Lower leg skin (tissue), 3 donors: ENCODE measurements around the gene CACNA1G.

ENCODE experiments used
- POLR2A ChIP-seq, 2 donors: fragments of 450-650 bp; IDR thresholded peaks; one replicate each; pipeline ENCODE4 v1.6.1; 2016 to 2017; ENCODE audit warnings: antibody characterized with exemption in 2 of 2, mild to moderate bottlenecking in 1 of 2, moderate library complexity in 1 of 2
- TF ChIP-seq, protein P1 (sequence below), 3 donors: fragments of 450-650 bp; IDR thresholded peaks; one replicate each; pipeline ENCODE4 v1.5.1; 2016; ENCODE audit warnings: antibody characterized with exemption in 3 of 3, mild to moderate bottlenecking in 3 of 3, moderate library complexity in 2 of 3

DNA sequence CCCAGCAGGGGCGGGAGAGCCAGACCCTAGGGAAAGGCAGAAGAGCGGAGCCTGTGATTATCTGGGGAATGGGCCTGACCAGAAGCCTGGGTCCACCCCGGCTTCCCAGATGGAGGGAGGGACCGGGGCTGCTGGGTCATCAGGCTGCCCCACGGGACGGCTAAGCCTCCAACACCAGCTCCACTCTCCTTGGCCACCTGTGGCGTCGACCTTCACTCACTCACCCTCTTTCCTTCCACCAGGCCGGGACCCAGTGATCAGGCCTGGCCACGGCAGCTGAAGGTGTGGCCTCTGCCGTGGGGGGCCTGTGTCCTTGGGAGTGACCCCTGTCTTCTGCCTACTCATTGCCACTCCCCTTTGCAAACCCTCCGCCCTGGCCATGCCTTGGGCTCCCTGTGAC, 51.8 kb downstream of the CACNA1G start:
- TF ChIP-seq, protein P1, sequence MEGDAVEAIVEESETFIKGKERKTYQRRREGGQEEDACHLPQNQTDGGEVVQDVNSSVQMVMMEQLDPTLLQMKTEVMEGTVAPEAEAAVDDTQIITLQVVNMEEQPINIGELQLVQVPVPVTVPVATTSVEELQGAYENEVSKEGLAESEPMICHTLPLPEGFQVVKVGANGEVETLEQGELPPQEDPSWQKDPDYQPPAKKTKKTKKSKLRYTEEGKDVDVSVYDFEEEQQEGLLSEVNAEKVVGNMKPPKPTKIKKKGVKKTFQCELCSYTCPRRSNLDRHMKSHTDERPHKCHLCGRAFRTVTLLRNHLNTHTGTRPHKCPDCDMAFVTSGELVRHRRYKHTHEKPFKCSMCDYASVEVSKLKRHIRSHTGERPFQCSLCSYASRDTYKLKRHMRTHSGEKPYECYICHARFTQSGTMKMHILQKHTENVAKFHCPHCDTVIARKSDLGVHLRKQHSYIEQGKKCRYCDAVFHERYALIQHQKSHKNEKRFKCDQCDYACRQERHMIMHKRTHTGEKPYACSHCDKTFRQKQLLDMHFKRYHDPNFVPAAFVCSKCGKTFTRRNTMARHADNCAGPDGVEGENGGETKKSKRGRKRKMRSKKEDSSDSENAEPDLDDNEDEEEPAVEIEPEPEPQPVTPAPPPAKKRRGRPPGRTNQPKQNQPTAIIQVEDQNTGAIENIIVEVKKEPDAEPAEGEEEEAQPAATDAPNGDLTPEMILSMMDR (IDR thresholded peaks at IDR 0.05): no peak
- TF ChIP-seq POLR2A (IDR thresholded peaks at IDR 0.05): no peak
